Muscle of leg (tissue), 11 donors: Measurements from ENCODE around the gene NAXE. TPM values are rescaled to one million over a fixed set of nuclear protein-coding genes. Genes with fewer than 3 reads are reported as not detected.
"Not testable (repeated sequence)": the region's sequence is repeated elsewhere in the genome, so short reads cannot be mapped to it uniquely, and the experiment has no call there.

Experiments used
- DNase-seq: peaks from one replicate; pipeline ENCODE4 v3.0.0; 2013
- H3K27ac ChIP-seq: one replicate; pipeline ENCODE4 v1.5.1; 2013; ENCODE audit warnings: mild to moderate bottlenecking, low read length, control low read depth
- H3K27me3 ChIP-seq: one replicate; pipeline ENCODE4 v1.6.1; 2013; ENCODE audit warnings: low read length; ENCODE audit not compliant: control insufficient read depth, insufficient read depth
- H3K36me3 ChIP-seq: one replicate; pipeline ENCODE4 v1.6.1; 2013; ENCODE audit warnings: low read length; ENCODE audit not compliant: control insufficient read depth, insufficient read depth
- H3K4me1 ChIP-seq: one replicate; pipeline ENCODE4 v1.6.1; 2013; ENCODE audit warnings: low read length; ENCODE audit not compliant: control insufficient read depth, insufficient read depth
- H3K4me3 ChIP-seq: one replicate; pipeline ENCODE4 v1.5.1; 2013; ENCODE audit warnings: low read length, control low read depth
- H3K9me3 ChIP-seq: replicated peaks from 2 replicates; pipeline ENCODE4 v1.6.1; 2013; ENCODE audit warnings: low read depth, low read length; ENCODE audit not compliant: control insufficient read depth
- WGBS: methylation state at CpG from one replicate; pipeline ENCODE4 v1.1.5; 2013; ENCODE audit warnings: missing lambda C conversion rate; ENCODE audit not compliant: insufficient coverage; 5-methylcytosine and 5-hydroxymethylcytosine counted together
- polyA plus RNA-seq, 8 donors: library from polyadenylated mRNA; unstranded; fragments of 120-200 nt; gene quantifications; one replicate each; pipeline versions ENCODE4 v1.2.1 to v1.2.3, GENCODE V29; 2013; ENCODE audit warnings: inconsistent platforms in 1 of 8, low replicate concordance in 1 of 8; ENCODE audit not compliant: insufficient read length in 8 of 8, insufficient read depth in 1 of 8
- total RNA-seq: library from RNA; stranded (reverse); fragments of 120-200 nt; gene quantifications from one replicate; pipeline ENCODE4 v1.2.4, GENCODE V29; 2013

NAXE gene
- total and polyA plus RNA-seq, 9 donors: 24.9 to 36.0 (median 29.6) TPM

DNA sequence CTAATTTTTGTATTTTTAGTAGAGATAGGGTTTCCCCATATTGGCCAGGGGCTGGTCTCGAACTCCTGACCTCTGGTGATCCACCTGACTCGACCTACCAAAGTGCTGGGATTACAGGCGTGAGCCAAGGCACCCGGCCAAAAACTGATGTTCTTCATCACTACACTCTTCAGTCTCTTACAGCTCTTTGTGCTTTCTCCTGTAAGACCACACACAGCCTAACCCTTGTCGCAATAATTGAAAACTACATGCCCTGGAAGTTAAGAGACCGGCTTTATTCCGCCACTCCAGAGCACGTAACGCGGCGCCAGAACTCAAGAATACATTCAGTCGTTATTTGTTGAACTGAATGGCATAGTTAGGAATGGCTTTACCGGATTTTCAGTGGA is 9.2 kb downstream of the NAXE start:
- WGBS: 4% methylated on average over 4 of the region's 13 CpGs
- peak overlapping the region; percentile 64 for H3K4me3 ChIP-seq
- H3K36me3 ChIP-seq: peaks cover 32% of the 10 kb centered on the region
- H3K27me3 ChIP-seq: no peaks in the 10 kb centered on the region
- no peak for DNase-seq
- H3K4me1 ChIP-seq: peaks cover 15% of the 10 kb centered on the region
- no peaks in the 10 kb centered on the region for H3K9me3 ChIP-seq
- peak overlapping the region; percentile 81 for H3K27ac ChIP-seq

DNA sequence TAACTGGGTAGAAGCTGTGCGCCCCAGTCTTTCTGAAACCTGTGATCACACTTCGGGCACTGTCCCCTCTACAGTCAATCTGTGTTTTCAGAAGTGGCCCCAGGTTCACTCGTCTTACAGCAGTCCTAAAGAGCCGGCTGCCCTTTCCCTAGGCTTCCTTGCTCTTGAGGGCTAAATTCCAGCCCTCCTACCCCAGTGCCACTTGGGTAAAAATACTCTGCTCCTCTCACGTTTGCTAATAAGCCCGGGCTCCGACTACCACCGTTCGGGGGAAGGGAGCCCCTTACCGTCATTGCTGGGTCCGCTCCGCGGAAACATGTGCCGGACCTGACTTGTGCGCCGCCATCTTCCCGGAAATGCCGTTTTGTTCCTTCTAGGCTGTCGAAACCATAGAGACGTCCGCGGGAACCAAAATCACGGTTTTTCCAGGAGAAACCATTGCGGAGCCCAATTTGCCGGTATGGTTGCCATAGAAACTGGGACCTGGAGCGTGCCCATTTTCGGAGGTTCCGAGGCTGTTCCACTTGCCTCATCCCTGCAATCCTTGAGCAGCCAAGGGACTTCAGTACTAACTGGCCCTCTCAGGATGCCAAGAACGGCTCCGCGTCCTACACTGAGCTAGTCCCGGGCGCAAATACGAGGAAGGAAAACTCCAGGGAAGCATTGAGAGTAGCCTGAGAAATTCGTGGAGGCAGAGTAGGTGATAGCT is 9.7 kb downstream of the NAXE start, which contains the start of gene GPATCH4:
TSS of gene GPATCH4 (minus strand) at position 358 of the 709 bp plus-strand sequence.
- peaks cover 15% of the 10 kb centered on the region for H3K4me1 ChIP-seq
- peak; percentile 94 for DNase-seq
- WGBS: 1% methylated on average over 27 of the region's 35 CpGs
- H3K36me3 ChIP-seq: peaks cover 27% of the 10 kb centered on the region
- peak within 1 kb of the TSS; percentile 64 for H3K4me3 ChIP-seq
- H3K9me3 ChIP-seq: no peaks in the 10 kb centered on the region
- H3K27ac ChIP-seq: peak within 1 kb of the TSS; percentile 81
- H3K27me3 ChIP-seq: no peaks in the 10 kb centered on the region

DNA sequence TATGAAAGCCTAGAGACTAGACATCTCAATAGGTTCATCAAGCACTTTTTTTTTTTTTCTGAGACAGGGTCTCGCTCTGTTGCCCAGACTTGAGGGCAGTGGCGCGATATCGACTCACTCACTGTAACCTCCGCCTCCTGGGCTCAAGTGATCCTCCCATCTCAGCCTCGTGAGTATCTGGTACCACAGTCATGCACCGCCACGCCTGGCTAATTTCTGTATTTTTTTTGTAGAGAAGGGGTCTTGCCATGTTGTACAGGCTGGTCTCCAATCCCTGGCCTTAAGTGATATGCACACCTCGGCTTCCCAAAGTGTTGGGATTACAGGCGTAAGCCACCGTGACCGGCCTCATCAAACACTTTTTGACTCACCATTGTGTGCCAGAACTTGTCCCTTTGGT is 10.3 kb downstream of the NAXE start:
- H3K4me3 ChIP-seq: peak overlapping the region; percentile 64
- WGBS: 68% methylated on average over 5 of the region's 12 CpGs
- H3K9me3 ChIP-seq: no peaks in the 10 kb centered on the region
- peaks cover 15% of the 10 kb centered on the region for H3K4me1 ChIP-seq
- H3K36me3 ChIP-seq: peaks cover 21% of the 10 kb centered on the region
- H3K27ac ChIP-seq: peak overlapping the region; percentile 81
- no peaks in the 10 kb centered on the region for H3K27me3 ChIP-seq
- DNase-seq: no peak

DNA sequence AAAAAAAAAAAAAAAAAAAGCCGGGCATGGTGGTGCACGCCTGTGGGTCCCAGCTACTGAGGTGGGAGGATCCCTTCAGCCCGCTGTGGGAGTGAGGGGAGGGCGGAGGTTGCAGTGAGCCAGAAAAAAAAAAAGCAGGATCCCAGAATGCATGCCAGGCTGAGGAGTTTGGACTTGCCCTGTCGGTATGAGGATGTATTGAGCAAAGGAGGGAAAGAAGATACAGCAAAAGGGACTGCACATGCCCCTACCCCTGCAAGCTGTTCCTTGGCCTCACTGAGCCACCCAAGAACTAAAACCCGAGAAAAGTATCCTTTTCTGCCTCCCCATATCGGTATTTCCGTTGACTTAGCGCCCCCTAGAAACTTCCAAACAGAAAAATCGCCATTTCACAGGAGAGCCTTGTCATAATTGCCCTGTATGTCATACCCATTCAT is 11.0 kb downstream of the NAXE start:
- 31% methylated on average over 7 of the region's 10 CpGs for WGBS
- Histone ChIP-seq H3K36me3 (peaks cover 14% of the 10 kb centered on the region), H3K9me3 (no peaks in the 10 kb centered on the region), H3K4me1 (peaks cover 15% of the 10 kb centered on the region), H3K27me3 (no peaks in the 10 kb centered on the region), H3K4me3 (no peak overlapping the region), H3K27ac (no peak overlapping the region)
- DNase-seq: no peak

DNA sequence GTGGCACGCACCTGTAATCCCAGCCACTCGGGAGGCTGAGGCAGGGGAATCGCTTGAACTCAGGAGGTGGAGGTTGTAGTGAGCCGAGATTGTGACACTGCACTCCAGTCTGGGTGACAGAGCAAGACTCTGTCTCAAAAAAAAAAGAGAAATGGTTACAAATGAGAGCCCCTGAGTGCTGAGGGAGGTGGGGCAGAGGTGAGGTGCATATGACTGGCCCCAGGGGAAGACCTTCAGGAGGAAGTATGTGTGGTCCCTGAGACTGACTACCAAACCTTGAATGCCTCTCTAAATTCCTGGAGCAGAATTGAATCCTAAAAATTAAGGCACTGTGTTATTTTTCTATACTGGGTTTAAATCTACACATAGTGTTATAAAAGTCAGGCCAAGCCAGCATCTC is 15.8 kb downstream of the NAXE start:
- H3K4me3 ChIP-seq, H3K27me3 ChIP-seq, H3K27ac ChIP-seq, H3K9me3 ChIP-seq, H3K4me1 ChIP-seq, H3K36me3 ChIP-seq, DNase-seq: not testable (repeated sequence)
- WGBS: 75% methylated on average over 4 of the region's 4 CpGs

DNA sequence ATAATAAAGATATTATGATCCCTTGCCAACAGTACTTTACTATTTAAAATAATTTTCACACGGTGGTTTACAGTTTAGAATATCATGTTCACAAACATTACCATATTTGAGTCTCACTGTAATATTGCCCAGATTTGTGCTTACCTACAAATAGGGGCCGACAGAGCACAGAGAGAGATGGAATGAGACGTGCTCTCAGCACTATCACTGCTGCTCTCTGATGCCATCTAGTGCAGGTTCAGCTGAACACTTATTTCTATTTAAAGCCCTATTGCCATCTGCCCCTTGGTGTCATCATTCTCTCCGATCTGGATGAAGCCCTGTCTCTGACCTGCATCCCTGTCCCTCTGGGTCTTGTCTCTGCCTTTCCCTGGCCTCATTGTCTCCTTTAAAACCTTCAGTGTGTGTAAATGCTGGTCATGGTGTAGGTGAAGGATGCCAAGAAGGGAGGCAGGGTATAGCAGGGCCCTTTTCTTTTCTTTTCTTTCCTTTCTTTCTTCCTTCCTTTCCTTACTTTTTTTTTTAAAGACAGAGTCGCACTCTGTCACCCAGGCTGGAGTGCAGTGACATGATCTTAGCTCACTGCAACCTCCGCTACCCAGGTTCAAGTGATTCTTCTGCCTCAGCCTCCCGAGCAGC is 16.6 kb downstream of the NAXE start:
- 30% methylated on average over 1 of the region's 7 CpGs for WGBS
- DNase-seq: peak; percentile 75
- Histone ChIP-seq H3K27ac (no peak overlapping the region), H3K36me3 (no peaks in the 10 kb centered on the region), H3K27me3 (peaks cover 6% of the 10 kb centered on the region), H3K4me3 (no peak overlapping the region), H3K4me1 (no peaks in the 10 kb centered on the region), H3K9me3 (no peaks in the 10 kb centered on the region)

DNA sequence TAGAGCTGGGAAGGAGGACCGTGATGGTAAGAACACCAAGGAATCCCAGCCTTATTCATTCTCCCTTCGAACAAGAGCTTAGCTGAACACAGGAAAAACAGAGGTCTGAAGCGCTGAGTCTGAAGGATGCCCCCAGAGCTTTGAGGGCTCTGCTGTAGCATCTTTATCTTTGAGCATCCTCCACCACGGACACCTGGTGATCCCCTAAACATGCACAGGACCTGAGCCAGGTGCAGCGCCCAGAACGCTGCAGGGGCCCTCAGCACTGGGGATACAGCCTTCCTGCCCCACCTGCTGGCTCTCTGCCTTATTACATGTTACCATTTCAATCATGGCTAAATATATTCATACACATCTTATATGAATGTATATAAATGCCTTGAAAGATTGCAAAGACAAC is 17.4 kb downstream of the NAXE start:
- Histone ChIP-seq H3K4me1 (no peaks in the 10 kb centered on the region), H3K9me3 (no peaks in the 10 kb centered on the region), H3K4me3 (no peak overlapping the region), H3K27me3 (peaks cover 6% of the 10 kb centered on the region), H3K36me3 (no peaks in the 10 kb centered on the region), H3K27ac (no peak overlapping the region)
- no peak for DNase-seq
- WGBS: 29% methylated on average over 6 of the region's 6 CpGs

DNA sequence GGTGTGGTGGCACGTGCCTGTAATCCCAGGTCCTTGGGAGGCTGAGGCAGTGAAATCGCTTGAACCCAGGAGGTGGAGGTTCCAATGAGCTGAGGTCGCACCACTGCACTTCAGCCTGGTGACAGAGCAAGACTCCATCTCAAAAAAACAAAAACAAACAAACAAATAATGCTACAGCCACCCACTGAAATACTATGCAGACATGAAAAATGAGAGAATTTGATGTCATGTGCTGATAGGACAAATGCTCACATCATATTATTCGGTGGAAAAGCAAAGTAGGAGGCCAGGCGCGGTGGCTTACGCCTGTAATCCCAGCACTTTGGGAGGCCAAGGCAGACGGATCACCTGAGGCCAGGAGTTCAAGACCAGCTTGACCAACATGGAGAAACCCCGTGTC is 18.5 kb downstream of the NAXE start:
- not testable (repeated sequence) for H3K36me3 ChIP-seq, H3K4me3 ChIP-seq, H3K9me3 ChIP-seq, H3K27ac ChIP-seq, H3K27me3 ChIP-seq, DNase-seq, H3K4me1 ChIP-seq
- WGBS: 92% methylated on average over 5 of the region's 9 CpGs

DNA sequence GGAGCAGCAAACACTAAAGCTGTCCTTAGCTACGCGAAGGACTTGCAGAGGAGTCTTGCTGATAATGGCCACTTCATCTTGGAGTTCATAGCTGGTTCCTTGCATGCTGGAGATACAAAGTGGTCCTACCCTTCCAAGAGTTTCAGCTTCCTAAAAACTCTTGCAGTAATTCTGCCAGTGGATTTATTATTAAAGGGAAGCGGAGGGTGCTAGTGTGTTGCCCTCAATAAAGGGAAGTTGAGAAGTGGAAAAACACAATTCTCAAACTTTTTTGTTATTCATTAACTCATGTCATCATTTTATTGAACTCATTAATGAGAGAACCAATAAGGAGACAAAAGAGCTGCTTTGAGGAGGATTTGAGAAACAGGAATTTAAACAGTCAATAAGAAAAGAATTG is 21.1 kb downstream of the NAXE start:
- H3K4me3 ChIP-seq: no peak overlapping the region
- H3K4me1 ChIP-seq: peaks cover 2% of the 10 kb centered on the region
- no peak overlapping the region for H3K27ac ChIP-seq
- DNase-seq: no peak
- H3K27me3 ChIP-seq: peaks cover 16% of the 10 kb centered on the region
- H3K36me3 ChIP-seq: no peaks in the 10 kb centered on the region
- WGBS: 7% methylated on average over 2 of the region's 3 CpGs
- H3K9me3 ChIP-seq: no peaks in the 10 kb centered on the region

DNA sequence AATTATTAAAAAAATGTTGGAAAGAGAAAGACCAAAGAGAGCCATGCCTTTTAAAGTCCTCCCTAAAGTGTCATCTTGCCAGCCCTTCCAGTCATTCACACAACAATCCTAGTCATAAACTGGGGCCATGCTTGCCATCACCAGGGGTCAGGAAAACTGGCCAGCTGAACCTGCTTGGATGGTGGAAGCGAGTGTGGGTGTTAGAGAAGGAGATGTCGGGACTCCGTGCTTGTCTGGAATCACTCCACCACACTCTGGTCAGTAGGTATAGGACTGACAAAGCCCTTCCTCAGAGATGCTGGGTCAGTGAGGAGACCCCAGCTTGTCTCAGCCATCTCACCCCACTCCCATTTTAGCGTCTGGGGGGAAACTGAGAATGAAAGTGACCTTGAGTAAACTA is 24.4 kb downstream of the NAXE start:
- H3K4me3 ChIP-seq: no peak overlapping the region
- WGBS: no CpG with 5 or more reads among the region's 4 CpGs

More for the DNA sequence above, 24.4 kb downstream of the NAXE start:
- Histone ChIP-seq H3K36me3 (no peaks in the 10 kb centered on the region), H3K4me1 (peaks cover 2% of the 10 kb centered on the region), H3K27ac (peak overlapping the region; percentile 6), H3K9me3 (no peaks in the 10 kb centered on the region), H3K27me3 (peaks cover 28% of the 10 kb centered on the region)
- no peak for DNase-seq
